GM03348 (cell line): ENCODE data around the gene F2RL2.
"Not testable (repeated sequence)": the region's sequence is repeated elsewhere in the genome, so short reads cannot be mapped to it uniquely, and the experiment has no call there.

Experiments used
- DNase-seq: peaks from one replicate; pipeline ENCODE4 v3.0.0; 2012; ENCODE audit warnings: low spot score

F2RL2 gene

GRCh38 chr5:76622076-76622475, 1.1 kb downstream of the F2RL2 start:
- no peak for DNase-seq

DNA sequence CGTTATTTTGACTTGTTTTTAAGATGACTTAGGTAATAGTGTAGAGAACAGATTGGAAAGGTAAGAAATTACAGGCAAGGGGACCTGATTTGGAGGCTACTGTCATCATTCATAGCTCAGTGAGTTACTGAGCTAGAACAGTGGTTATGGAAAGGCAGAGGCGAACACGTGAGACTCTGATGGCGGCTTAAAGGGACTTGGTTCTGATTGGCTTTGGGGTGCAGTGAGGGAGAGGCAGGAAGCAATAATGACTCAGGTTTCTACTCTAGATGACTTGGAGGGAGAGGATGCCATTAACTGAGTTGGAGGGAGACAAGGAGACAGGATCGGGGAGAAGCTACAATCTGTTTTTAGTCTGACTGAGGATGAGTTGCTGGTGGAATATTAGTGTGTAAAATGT, 3.0 kb downstream of the F2RL2 start:
- DNase-seq = no peak

GRCh38 chr5:76617675-76618074, 5.5 kb downstream of the F2RL2 start:
- peak; percentile 3 for DNase-seq

DNA sequence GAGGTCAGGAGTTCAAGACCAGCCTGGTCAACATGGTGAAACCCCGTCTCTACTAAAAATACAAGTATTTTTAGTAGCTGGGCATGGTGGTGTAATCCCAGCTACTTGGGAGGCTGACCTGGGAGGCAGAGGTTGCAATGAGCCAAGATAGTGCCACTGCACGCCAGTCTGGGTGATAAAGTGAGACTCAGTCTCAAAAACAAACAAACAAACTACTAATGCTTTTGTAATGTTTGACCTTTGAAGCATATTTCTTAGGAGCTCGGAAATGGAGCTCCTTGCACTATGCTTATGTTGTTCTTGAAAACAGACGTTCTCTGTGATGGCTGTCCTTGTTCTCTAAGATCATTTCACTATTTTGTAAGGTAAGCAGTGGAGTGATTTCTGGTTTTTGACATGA, 6.0 kb downstream of the F2RL2 start:
- DNase-seq = no peak

- DNase-seq = no peak
These were observed 7.0 kb downstream of the F2RL2 start for GRCh38 chr5:76616206-76616605.

GRCh38 chr5:76615759-76616158, 7.4 kb downstream of the F2RL2 start:
- DNase-seq = no peak

GRCh38 chr5:76612942-76613341, 10.3 kb downstream of the F2RL2 start:
- no peak for DNase-seq

- no peak for DNase-seq
These were observed 13.0 kb downstream of the F2RL2 start for GRCh38 chr5:76610196-76610595.

DNA sequence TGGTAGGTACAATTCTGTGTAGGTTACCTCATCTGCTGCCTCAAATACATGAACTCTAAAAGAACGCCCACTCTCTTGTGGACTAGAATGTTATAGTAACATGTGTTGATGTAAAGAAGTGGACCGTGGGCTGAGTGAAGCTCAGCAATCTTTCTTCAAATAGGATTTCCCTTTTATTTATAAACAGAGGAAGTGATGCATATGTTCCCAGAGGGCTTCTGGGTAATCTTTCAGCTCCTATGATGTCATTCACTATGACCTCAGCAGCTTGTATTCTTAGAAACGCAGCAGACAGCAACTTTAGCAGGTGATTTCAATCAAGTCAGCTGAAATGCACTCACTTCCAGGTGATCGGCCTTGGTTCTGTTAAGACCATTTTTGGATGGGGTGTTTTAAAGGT, 14.4 kb downstream of the F2RL2 start:
- no peak for DNase-seq

GRCh38 chr5:76607353-76607871, 15.8 kb downstream of the F2RL2 start:
- no peak for DNase-seq

GRCh38 chr5:76606701-76607100, 16.5 kb downstream of the F2RL2 start:
- DNase-seq = no peak

- no peak for DNase-seq
These were observed 18.4 kb downstream of the F2RL2 start for GRCh38 chr5:76604838-76605237.

DNA sequence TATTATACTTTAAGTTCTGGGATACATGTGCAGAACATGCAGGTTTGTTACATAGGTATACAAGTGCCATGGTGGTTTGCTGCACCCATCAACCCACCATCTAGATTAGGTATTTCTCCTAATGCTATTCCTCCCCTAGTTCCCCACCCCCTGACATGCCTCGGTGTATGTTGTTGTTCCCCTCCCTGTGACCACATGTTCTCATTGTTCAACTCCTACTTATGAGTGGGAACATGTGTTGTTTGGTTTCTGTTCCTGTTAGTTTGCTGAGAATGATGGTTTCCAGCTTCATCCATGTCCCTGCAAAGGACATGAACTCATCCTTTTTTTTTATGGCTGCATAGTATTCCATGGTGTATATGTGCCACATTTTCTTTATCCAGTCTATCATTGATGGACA, 19.2 kb downstream of the F2RL2 start:
- DNase-seq = not testable (repeated sequence)

- no peak for DNase-seq
These were observed 21.0 kb downstream of the F2RL2 start for GRCh38 chr5:76602094-76602726.

GRCh38 chr5:76601470-76601869, 21.7 kb downstream of the F2RL2 start:
- peak; percentile 74 for DNase-seq

GRCh38 chr5:76600716-76601115, 22.5 kb downstream of the F2RL2 start:
- no peak for DNase-seq

DNA sequence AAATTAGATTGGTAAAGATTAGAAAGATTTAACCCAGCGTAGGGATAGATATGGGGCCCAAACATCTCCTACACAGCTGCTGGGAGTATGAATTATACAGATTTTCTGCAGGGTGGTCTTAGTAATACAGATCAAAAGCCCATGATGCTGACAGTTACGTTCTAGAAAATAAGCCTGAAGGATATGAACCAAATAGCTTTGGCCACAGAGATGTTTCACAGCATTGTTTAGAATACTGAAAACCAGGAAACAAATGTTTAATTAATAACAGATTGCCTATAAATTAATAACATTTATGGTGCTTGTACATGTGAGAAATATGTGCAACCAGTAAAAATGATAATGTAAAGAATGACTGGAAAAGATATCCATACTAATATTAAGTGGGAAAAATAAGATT, 24.7 kb downstream of the F2RL2 start:
- DNase-seq = no peak

- no peak for DNase-seq
These were observed 27.3 kb downstream of the F2RL2 start for GRCh38 chr5:76595755-76596481.

- DNase-seq = no peak
These were observed 29.1 kb downstream of the F2RL2 start for GRCh38 chr5:76594107-76594506.

- DNase-seq = no peak
These were observed 30.5 kb downstream of the F2RL2 start for GRCh38 chr5:76592692-76593091.

- DNase-seq = no peak
These were observed 31.8 kb downstream of the F2RL2 start for GRCh38 chr5:76591366-76591765.

DNA sequence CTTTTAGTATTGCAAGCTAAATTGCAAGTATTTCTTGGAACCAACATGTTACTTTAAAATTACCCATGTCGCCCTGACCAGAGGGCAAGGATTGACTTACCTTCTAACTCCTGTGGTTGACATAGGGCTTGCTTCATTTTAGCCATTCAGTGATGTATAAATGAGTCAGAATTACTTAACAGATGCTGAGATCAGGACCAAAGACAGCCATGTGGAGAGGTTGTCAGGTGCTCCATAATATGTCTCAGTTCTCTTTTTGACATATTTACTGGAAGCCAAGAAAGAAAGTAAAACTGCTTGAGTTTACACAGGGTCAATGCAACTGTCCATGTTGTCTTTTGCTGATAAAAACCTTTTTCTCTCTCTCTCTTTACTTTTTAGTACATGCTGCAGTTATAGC, 33.2 kb downstream of the F2RL2 start:
- DNase-seq = no peak

- no peak for DNase-seq
These were observed 36.7 kb downstream of the F2RL2 start for GRCh38 chr5:76586531-76586930.

DNA sequence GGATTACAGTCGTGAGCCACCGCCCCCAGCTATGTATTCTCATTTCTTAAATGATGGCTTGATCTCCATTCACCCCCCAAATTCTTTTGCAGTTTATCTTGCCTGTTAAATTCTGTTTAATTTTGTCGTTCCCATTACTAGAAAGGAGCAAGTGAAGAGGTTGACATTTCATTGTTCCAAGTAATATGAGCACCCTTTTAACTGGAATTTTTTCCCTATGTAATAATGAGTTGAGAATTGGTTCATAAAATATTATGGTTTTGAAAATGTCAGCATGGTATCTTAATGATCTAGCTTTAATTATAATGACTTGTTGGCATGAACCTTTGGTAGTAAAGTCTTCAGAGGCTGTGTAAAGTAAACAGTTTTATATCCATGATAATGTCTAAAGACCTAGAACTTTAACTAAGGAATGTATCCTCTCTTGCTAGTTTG, 37.4 kb downstream of the F2RL2 start:
- no peak for DNase-seq
